GM23248 (cell line): Measurements from ENCODE around the gene TBC1D10B.

Experiments used
- EZH2 ChIP-seq: fragments of 200-600 bp; sonication (generic); IDR thresholded peaks from 2 replicates; pipeline ENCODE4 v1.6.1; 2018; ENCODE audit warnings: antibody characterized with exemption, mild to moderate bottlenecking; ENCODE audit not compliant: insufficient read depth, poor library complexity, severe bottlenecking
- EZH2phosphoT487 ChIP-seq: fragments of 200-600 bp; sonication (generic); IDR thresholded peaks from 2 replicates; pipeline ENCODE4 v1.6.1; 2018; ENCODE audit warnings: antibody characterized with exemption, moderate library complexity, mild to moderate bottlenecking, low read depth; ENCODE audit not compliant: insufficient read depth

GRCh38 chr16:30397776-30398660 is 27.7 kb upstream of the TBC1D10B start:
- TF ChIP-seq EZH2, result no peak
- TF ChIP-seq EZH2phosphoT487, result no peak
